ENCODE measurements around the gene GRM7.

GRM7 gene

DNA sequence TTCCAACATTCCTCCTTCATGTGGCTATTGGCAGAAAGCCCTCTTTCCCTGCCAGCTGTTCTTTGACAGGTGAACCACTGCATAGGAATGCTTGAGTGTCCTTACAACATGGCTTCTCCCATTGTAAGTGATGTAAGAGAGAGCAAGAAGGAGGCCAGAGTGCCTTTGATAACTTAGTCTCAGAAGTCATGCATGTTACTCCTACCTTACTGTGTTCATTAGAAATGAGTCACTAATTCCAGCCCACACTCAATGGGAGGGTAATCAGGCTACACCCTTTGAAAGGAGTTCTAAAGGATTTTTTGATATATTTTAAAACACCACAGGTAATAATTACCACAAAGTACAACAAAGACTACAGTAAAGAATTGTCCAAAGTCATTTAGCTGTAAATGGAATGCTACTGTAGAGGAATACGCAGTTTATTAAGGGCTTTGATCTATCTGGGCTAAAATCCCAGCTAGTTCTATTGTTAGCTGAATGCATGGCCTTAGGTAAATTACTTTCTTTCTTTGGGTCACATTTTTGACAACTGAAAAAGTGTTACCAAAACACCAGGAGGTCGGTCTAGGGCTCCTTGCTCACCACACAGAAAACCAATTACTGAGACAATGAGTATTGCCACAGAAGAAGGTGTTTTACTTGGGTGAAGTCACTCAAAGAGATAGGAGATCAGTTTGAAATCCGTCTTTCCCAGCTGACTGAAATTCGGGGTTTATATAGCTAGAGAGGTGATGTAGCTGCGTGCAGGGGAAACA is 154.9 kb downstream of the GRM7 start:
- Histone ChIP-seq H3K9me3 (ENCODE audit: control extremely low read depth in 1 of 5, control insufficient read depth in 4 of 5, insufficient read depth in 2 of 5, low read depth in 1 of 5, low read length in 4 of 5) (peaks cover 0 to 7% (median 0%) of the 10 kb centered on the region in 5 experiments), H3K36me3 (ENCODE audit: control insufficient read depth in 4 of 4, insufficient read depth in 4 of 4, low read length in 3 of 4) (no peaks in the 10 kb centered on the region), H3K4me1 (ENCODE audit: control extremely low read depth in 1 of 4, control insufficient read depth in 4 of 4, insufficient read depth in 4 of 4, low read length in 3 of 4) (no peaks in the 10 kb centered on the region), H3K27ac (ENCODE audit: insufficient read depth in 1 of 2, low read depth in 1 of 2, low read length in 2 of 2, poor library complexity in 1 of 2, severe bottlenecking in 2 of 2) (no peak overlapping the region), H3K4me3 (ENCODE audit: control insufficient read depth in 1 of 7, extremely low read depth in 1 of 7, insufficient read depth in 4 of 7, low read depth in 2 of 7, low read length in 6 of 7) (no peak overlapping the region), H3K27me3 (replicated peaks in 2 of 5; ENCODE audit: control insufficient read depth in 4 of 5, insufficient read depth in 5 of 5, low read length in 4 of 5) (no peaks in the 10 kb centered on the region)
- CTCF ChIA-PET: interaction anchor here (1.1 to 1.8 kb wide), 3 partner anchors 12 to 25 kb away, joined by 3 to 5 read pairs (median 3); no protein-coding TSS in a partner anchor
- 94% methylated on average over 3 of the region's 5 CpGs for WGBS (ENCODE audit: insufficient coverage)
- POLR2A ChIA-PET: no interaction called here
- DNase-seq: no peak

GRCh38 chr3:7025581-7026300 is 164.8 kb downstream of the GRM7 start:
- H3K27ac ChIP-seq (ENCODE audit: insufficient read depth in 1 of 2, low read depth in 1 of 2, low read length in 2 of 2, poor library complexity in 1 of 2, severe bottlenecking in 2 of 2): no peak overlapping the region
- 73% methylated on average over 2 of the region's 3 CpGs for WGBS (ENCODE audit: insufficient coverage)
- peaks cover 0 to 2% (median 0%) of the 10 kb centered on the region in 5 experiments for H3K9me3 ChIP-seq (ENCODE audit: control extremely low read depth in 1 of 5, control insufficient read depth in 4 of 5, insufficient read depth in 2 of 5, low read depth in 1 of 5, low read length in 4 of 5)
- no peaks in the 10 kb centered on the region for H3K4me1 ChIP-seq (ENCODE audit: control extremely low read depth in 1 of 4, control insufficient read depth in 4 of 4, insufficient read depth in 4 of 4, low read length in 3 of 4)
- no peaks in the 10 kb centered on the region for H3K27me3 ChIP-seq (replicated peaks in 2 of 5; ENCODE audit: control insufficient read depth in 4 of 5, insufficient read depth in 5 of 5, low read length in 4 of 5)
- ChIA-PET CTCF (interaction anchor here (1.3 kb wide), 1 partner anchor 9 kb away, joined by 3 read pairs; no protein-coding TSS in a partner anchor), POLR2A (no interaction called here)
- no peak overlapping the region for H3K4me3 ChIP-seq (ENCODE audit: control insufficient read depth in 1 of 7, extremely low read depth in 1 of 7, insufficient read depth in 4 of 7, low read depth in 2 of 7, low read length in 6 of 7)
- no peak for DNase-seq
- no peaks in the 10 kb centered on the region for H3K36me3 ChIP-seq (ENCODE audit: control insufficient read depth in 4 of 4, insufficient read depth in 4 of 4, low read length in 3 of 4)

GRCh38 chr3:7029562-7029961 is 168.6 kb downstream of the GRM7 start:
- 100% methylated on average over 1 of the region's 3 CpGs for WGBS (ENCODE audit: insufficient coverage)
- no peak overlapping the region for H3K27ac ChIP-seq (ENCODE audit: insufficient read depth in 1 of 2, low read depth in 1 of 2, low read length in 2 of 2, poor library complexity in 1 of 2, severe bottlenecking in 2 of 2)
- no peak overlapping the region for H3K4me3 ChIP-seq (ENCODE audit: control insufficient read depth in 1 of 7, extremely low read depth in 1 of 7, insufficient read depth in 4 of 7, low read depth in 2 of 7, low read length in 6 of 7)
- no peaks in the 10 kb centered on the region for H3K4me1 ChIP-seq (ENCODE audit: control extremely low read depth in 1 of 4, control insufficient read depth in 4 of 4, insufficient read depth in 4 of 4, low read length in 3 of 4)
- no peak for DNase-seq
- H3K9me3 ChIP-seq (ENCODE audit: control extremely low read depth in 1 of 5, control insufficient read depth in 4 of 5, insufficient read depth in 2 of 5, low read depth in 1 of 5, low read length in 4 of 5): peaks cover 0 to 2% (median 0%) of the 10 kb centered on the region in 5 experiments
- H3K27me3 ChIP-seq (replicated peaks in 2 of 5; ENCODE audit: control insufficient read depth in 4 of 5, insufficient read depth in 5 of 5, low read length in 4 of 5): no peaks in the 10 kb centered on the region
- CTCF ChIA-PET: no interaction called here
- POLR2A ChIA-PET: no interaction called here
- no peaks in the 10 kb centered on the region for H3K36me3 ChIP-seq (ENCODE audit: control insufficient read depth in 4 of 4, insufficient read depth in 4 of 4, low read length in 3 of 4)

- H3K36me3 ChIP-seq (ENCODE audit: control insufficient read depth in 4 of 4, insufficient read depth in 4 of 4, low read length in 3 of 4): no peaks in the 10 kb centered on the region
- POLR2A ChIA-PET: no interaction called here
- H3K27me3 ChIP-seq (replicated peaks in 2 of 5; ENCODE audit: control insufficient read depth in 4 of 5, insufficient read depth in 5 of 5, low read length in 4 of 5): no peaks in the 10 kb centered on the region
- WGBS (ENCODE audit: insufficient coverage): 100% methylated on average over 4 of the region's 4 CpGs
- H3K4me1 ChIP-seq (ENCODE audit: control extremely low read depth in 1 of 4, control insufficient read depth in 4 of 4, insufficient read depth in 4 of 4, low read length in 3 of 4): no peaks in the 10 kb centered on the region
- CTCF ChIA-PET: interaction anchor here (0.5 kb wide), 1 partner anchor 10 kb away, joined by 3 read pairs; no protein-coding TSS in a partner anchor
- H3K27ac ChIP-seq (ENCODE audit: insufficient read depth in 1 of 2, low read depth in 1 of 2, low read length in 2 of 2, poor library complexity in 1 of 2, severe bottlenecking in 2 of 2): no peak overlapping the region
- no peak overlapping the region for H3K4me3 ChIP-seq (ENCODE audit: control insufficient read depth in 1 of 7, extremely low read depth in 1 of 7, insufficient read depth in 4 of 7, low read depth in 2 of 7, low read length in 6 of 7)
- H3K9me3 ChIP-seq (ENCODE audit: control extremely low read depth in 1 of 5, control insufficient read depth in 4 of 5, insufficient read depth in 2 of 5, low read depth in 1 of 5, low read length in 4 of 5): peaks cover 0 to 2% (median 0%) of the 10 kb centered on the region in 5 experiments
- DNase-seq: no peak
Observed at GRCh38 chr3:7038394-7038793, 177.5 kb downstream of the GRM7 start.

GRCh38 chr3:7062714-7063113 is 201.8 kb downstream of the GRM7 start:
- WGBS (ENCODE audit: insufficient coverage): no CpG with 5 or more reads among the region's 1 CpG
- Histone ChIP-seq H3K27me3 (replicated peaks in 2 of 5; ENCODE audit: control insufficient read depth in 4 of 5, insufficient read depth in 5 of 5, low read length in 4 of 5) (no peaks in the 10 kb centered on the region), H3K27ac (ENCODE audit: insufficient read depth in 1 of 2, low read depth in 1 of 2, low read length in 2 of 2, poor library complexity in 1 of 2, severe bottlenecking in 2 of 2) (no peak overlapping the region), H3K9me3 (ENCODE audit: control extremely low read depth in 1 of 5, control insufficient read depth in 4 of 5, insufficient read depth in 2 of 5, low read depth in 1 of 5, low read length in 4 of 5) (no peaks in the 10 kb centered on the region), H3K4me1 (ENCODE audit: control extremely low read depth in 1 of 4, control insufficient read depth in 4 of 4, insufficient read depth in 4 of 4, low read length in 3 of 4) (peaks cover 0 to 2% (median 0%) of the 10 kb centered on the region in 4 experiments), H3K36me3 (ENCODE audit: control insufficient read depth in 4 of 4, insufficient read depth in 4 of 4, low read length in 3 of 4) (no peaks in the 10 kb centered on the region), H3K4me3 (ENCODE audit: control insufficient read depth in 1 of 7, extremely low read depth in 1 of 7, insufficient read depth in 4 of 7, low read depth in 2 of 7, low read length in 6 of 7) (no peak overlapping the region)
- no peak for DNase-seq
- ChIA-PET POLR2A (no interaction called here), CTCF (no interaction called here)

- DNase-seq: no peak
- Histone ChIP-seq H3K9me3 (ENCODE audit: control extremely low read depth in 1 of 5, control insufficient read depth in 4 of 5, insufficient read depth in 2 of 5, low read depth in 1 of 5, low read length in 4 of 5) (no peaks in the 10 kb centered on the region), H3K36me3 (ENCODE audit: control insufficient read depth in 4 of 4, insufficient read depth in 4 of 4, low read length in 3 of 4) (no peaks in the 10 kb centered on the region), H3K4me1 (ENCODE audit: control extremely low read depth in 1 of 4, control insufficient read depth in 4 of 4, insufficient read depth in 4 of 4, low read length in 3 of 4) (no peaks in the 10 kb centered on the region), H3K27me3 (replicated peaks in 2 of 5; ENCODE audit: control insufficient read depth in 4 of 5, insufficient read depth in 5 of 5, low read length in 4 of 5) (no peaks in the 10 kb centered on the region), H3K27ac (ENCODE audit: insufficient read depth in 1 of 2, low read depth in 1 of 2, low read length in 2 of 2, poor library complexity in 1 of 2, severe bottlenecking in 2 of 2) (no peak overlapping the region), H3K4me3 (ENCODE audit: control insufficient read depth in 1 of 7, extremely low read depth in 1 of 7, insufficient read depth in 4 of 7, low read depth in 2 of 7, low read length in 6 of 7) (no peak overlapping the region)
- WGBS (ENCODE audit: insufficient coverage): 100% methylated on average over 1 of the region's 6 CpGs
- ChIA-PET POLR2A (no interaction called here), CTCF (no interaction called here)
Observed at GRCh38 chr3:7070461-7070860, 209.5 kb downstream of the GRM7 start.

DNA sequence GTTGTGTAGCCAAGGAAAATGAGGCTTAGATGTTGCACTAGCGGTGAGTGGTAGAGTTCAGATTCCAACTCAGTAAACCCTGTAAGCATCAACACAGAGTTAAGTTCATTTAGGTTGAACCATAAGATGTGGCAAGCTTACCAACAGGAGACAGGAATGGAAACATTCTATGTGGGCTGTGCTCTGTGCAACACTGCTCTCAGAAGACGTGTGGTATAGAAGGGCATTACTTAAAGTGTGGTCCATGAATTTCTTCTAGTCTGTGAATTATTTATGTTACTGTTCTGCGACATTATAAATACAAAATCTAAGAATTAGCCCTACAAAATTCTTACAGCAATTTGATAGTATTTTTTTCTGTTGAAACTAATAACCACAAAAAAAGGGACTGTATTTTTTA is 213.3 kb downstream of the GRM7 start:
- no peak overlapping the region for H3K27ac ChIP-seq (ENCODE audit: insufficient read depth in 1 of 2, low read depth in 1 of 2, low read length in 2 of 2, poor library complexity in 1 of 2, severe bottlenecking in 2 of 2)
- no peak overlapping the region for H3K4me3 ChIP-seq (ENCODE audit: control insufficient read depth in 1 of 7, extremely low read depth in 1 of 7, insufficient read depth in 4 of 7, low read depth in 2 of 7, low read length in 6 of 7)
- 100% methylated on average over 2 of the region's 3 CpGs for WGBS (ENCODE audit: insufficient coverage)
- no peaks in the 10 kb centered on the region for H3K9me3 ChIP-seq (ENCODE audit: control extremely low read depth in 1 of 5, control insufficient read depth in 4 of 5, insufficient read depth in 2 of 5, low read depth in 1 of 5, low read length in 4 of 5)
- ChIA-PET CTCF (no interaction called here), POLR2A (no interaction called here)
- no peaks in the 10 kb centered on the region for H3K4me1 ChIP-seq (ENCODE audit: control extremely low read depth in 1 of 4, control insufficient read depth in 4 of 4, insufficient read depth in 4 of 4, low read length in 3 of 4)
- no peak for DNase-seq
- H3K27me3 ChIP-seq (replicated peaks in 2 of 5; ENCODE audit: control insufficient read depth in 4 of 5, insufficient read depth in 5 of 5, low read length in 4 of 5): no peaks in the 10 kb centered on the region
- no peaks in the 10 kb centered on the region for H3K36me3 ChIP-seq (ENCODE audit: control insufficient read depth in 4 of 4, insufficient read depth in 4 of 4, low read length in 3 of 4)
